Measurements from ENCODE around the gene KIF22. TPM values are rescaled to one million over a fixed set of nuclear protein-coding genes. Genes with fewer than 3 reads are reported as not detected.

The KIF22 gene
- total RNA-seq, 1 experiment from 2014 or later: 87.6 TPM

GRCh38 chr16:29811896-29812665 lies 21.5 kb downstream of the KIF22 start, which contains the start of gene PRRT2:
TSS of gene PRRT2 (plus strand) at chr16:29812193. CDS start at chr16:29813055, 862 bp downstream.
- Histone ChIP-seq H3K27ac (ENCODE audit: low read length) (peak within 1 kb of the TSS; percentile 61), H3K36me3 (ENCODE audit: low read depth, low read length) (no peaks in the 10 kb centered on the region; the same call in 1 of the 2 replicates), H3K4me3 (ENCODE audit: low read length) (peak within 1 kb of the TSS; percentile 83), H3K79me2 (ENCODE audit: low read length) (peaks cover 42% of the 10 kb centered on the region), H3K9me3 (ENCODE audit: low read length) (no peaks in the 10 kb centered on the region), H3K9ac (ENCODE audit: low read length) (peak within 1 kb of the TSS; percentile 55), H3K4me1 (ENCODE audit: insufficient read depth, low read length) (peaks cover 38% of the 10 kb centered on the region), H3K4me2 (ENCODE audit: low read length) (peak within 1 kb of the TSS; percentile 97), H3F3A (ENCODE audit: low read length, unreplicated experiment) (no peaks in the 10 kb centered on the region), H3K27me3 (ENCODE audit: low read length) (no peaks in the 10 kb centered on the region), H4K20me1 (ENCODE audit: low read length) (0 out of 2 replicates have a peak, but pooled peaks cover 6% of the 10 kb centered on the region), H2AFZ (ENCODE audit: low read length) (peak within 1 kb of the TSS; percentile 77), H3K9me2 (replicated peaks; ENCODE audit: low read length) (no peaks in the 10 kb centered on the region)
- intact Hi-C loops (cut with micrococcal nuclease): no loop called here
- CTCF ChIA-PET: interaction anchor here (0.6 kb wide), 1 partner anchor 50 kb away, joined by 3 read pairs; no protein-coding TSS in a partner anchor
- TF ChIP-seq CTCF (conservative IDR thresholded peaks at IDR 0.05; ENCODE audit: low read depth, low read length) (no peak), EZH2phosphoT487 (IDR thresholded peaks at IDR 0.05; ENCODE audit: borderline replicate concordance, low read length) (no peak), EZH2 (IDR thresholded peaks at IDR 0.05; ENCODE audit: low read length, unreplicated experiment) (no peak)
- no TSS peak for BruUV-seq (replicated peaks)
- DNase-seq (peak; percentile 34), ATAC-seq (peak; percentile 0)
- POLR2A ChIA-PET (ENCODE audit: unreplicated experiment): interaction anchor here (0.5 to 0.6 kb wide), 3 partner anchors 132 to 893 kb away, joined by 3 read pairs; no protein-coding TSS in a partner anchor

DNA sequence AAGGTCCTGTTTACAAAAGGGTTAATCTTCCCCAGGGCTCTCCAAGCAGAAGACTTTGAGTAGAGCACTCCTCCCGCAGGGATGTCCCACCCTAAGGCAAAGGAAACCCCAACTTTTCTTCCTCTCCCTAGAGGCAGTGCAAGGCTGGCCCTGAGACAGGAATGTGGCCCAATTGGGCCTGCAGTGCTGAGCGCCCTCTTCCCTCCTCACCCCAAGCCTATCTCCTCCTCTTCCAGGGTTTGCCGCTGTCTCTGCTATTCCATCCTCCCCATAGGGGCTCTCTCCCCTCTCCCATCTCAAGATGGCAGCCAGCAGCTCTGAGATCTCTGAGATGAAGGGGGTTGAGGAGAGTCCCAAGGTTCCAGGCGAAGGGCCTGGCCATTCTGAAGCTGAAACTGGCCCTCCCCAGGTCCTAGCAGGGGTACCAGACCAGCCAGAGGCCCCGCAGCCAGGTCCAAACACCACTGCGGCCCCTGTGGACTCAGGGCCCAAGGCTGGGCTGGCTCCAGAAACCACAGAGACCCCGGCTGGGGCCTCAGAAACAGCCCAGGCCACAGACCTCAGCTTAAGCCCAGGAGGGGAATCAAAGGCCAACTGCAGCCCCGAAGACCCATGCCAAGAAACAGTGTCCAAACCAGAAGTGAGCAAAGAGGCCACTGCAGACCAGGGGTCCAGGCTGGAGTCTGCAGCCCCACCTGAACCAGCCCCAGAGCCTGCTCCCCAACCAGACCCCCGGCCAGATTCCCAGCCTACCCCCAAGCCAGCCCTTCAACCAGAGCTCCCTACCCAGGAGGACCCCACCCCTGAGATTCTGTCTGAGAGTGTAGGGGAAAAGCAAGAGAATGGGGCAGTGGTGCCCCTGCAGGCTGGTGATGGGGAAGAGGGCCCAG lies 22.4 kb downstream of the KIF22 start:
- Histone ChIP-seq H3K4me3 (ENCODE audit: low read length) (peak overlapping the region; percentile 66), H3K9me2 (replicated peaks; ENCODE audit: low read length) (no peaks in the 10 kb centered on the region), H3K27me3 (ENCODE audit: low read length) (no peaks in the 10 kb centered on the region), H4K20me1 (ENCODE audit: low read length) (0 out of 2 replicates have a peak, but pooled peaks cover 6% of the 10 kb centered on the region), H3K9me3 (ENCODE audit: low read length) (no peaks in the 10 kb centered on the region), H3K79me2 (ENCODE audit: low read length) (peaks cover 42% of the 10 kb centered on the region), H2AFZ (ENCODE audit: low read length) (no peak overlapping the region), H3K9ac (ENCODE audit: low read length) (no peak overlapping the region), H3K4me1 (ENCODE audit: insufficient read depth, low read length) (peaks cover 42% of the 10 kb centered on the region), H3K27ac (ENCODE audit: low read length) (no peak overlapping the region), H3K36me3 (ENCODE audit: low read depth, low read length) (no peaks in the 10 kb centered on the region; the same call in 1 of the 2 replicates), H3K4me2 (ENCODE audit: low read length) (peak overlapping the region; percentile 97), H3F3A (ENCODE audit: low read length, unreplicated experiment) (peaks cover 2% of the 10 kb centered on the region)
- TF ChIP-seq EZH2 (IDR thresholded peaks at IDR 0.05; ENCODE audit: low read length, unreplicated experiment): no peak
- CTCF ChIA-PET: no interaction called here
- no TSS peak for BruUV-seq (replicated peaks)
- intact Hi-C loops (cut with micrococcal nuclease): no loop called here
- no peak for ATAC-seq
- POLR2A ChIA-PET (ENCODE audit: unreplicated experiment): interaction anchor here (0.6 kb wide), 1 partner anchor 131 kb away, joined by 3 read pairs; no protein-coding TSS in a partner anchor
- no peak for DNase-seq

All from PC-3 (cell line).